ENCODE measurements around the gene SSBP3.
A peak's percentile ranks its signal among the peaks of the same experiment; 100 is the strongest.

SSBP3 gene

GRCh38 chr1:54314696-54315095, 91.5 kb downstream of the SSBP3 start:
- TF ChIP-seq FOXP2 (optimal IDR thresholded peaks at IDR 0.05; ENCODE audit: borderline replicate concordance, extremely low read depth, extremely low read length, insufficient read depth) = no peak
- no peak for TF ChIP-seq TAF1 (IDR thresholded peaks at IDR 0.05; ENCODE audit: borderline replicate concordance, insufficient read depth, low read length)
- TF ChIP-seq, protein P1, sequence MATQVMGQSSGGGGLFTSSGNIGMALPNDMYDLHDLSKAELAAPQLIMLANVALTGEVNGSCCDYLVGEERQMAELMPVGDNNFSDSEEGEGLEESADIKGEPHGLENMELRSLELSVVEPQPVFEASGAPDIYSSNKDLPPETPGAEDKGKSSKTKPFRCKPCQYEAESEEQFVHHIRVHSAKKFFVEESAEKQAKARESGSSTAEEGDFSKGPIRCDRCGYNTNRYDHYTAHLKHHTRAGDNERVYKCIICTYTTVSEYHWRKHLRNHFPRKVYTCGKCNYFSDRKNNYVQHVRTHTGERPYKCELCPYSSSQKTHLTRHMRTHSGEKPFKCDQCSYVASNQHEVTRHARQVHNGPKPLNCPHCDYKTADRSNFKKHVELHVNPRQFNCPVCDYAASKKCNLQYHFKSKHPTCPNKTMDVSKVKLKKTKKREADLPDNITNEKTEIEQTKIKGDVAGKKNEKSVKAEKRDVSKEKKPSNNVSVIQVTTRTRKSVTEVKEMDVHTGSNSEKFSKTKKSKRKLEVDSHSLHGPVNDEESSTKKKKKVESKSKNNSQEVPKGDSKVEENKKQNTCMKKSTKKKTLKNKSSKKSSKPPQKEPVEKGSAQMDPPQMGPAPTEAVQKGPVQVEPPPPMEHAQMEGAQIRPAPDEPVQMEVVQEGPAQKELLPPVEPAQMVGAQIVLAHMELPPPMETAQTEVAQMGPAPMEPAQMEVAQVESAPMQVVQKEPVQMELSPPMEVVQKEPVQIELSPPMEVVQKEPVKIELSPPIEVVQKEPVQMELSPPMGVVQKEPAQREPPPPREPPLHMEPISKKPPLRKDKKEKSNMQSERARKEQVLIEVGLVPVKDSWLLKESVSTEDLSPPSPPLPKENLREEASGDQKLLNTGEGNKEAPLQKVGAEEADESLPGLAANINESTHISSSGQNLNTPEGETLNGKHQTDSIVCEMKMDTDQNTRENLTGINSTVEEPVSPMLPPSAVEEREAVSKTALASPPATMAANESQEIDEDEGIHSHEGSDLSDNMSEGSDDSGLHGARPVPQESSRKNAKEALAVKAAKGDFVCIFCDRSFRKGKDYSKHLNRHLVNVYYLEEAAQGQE (IDR thresholded peaks at IDR 0.05; ENCODE audit: insufficient read depth in 1 of 2, low read depth in 2 of 2, low read length in 2 of 2) = no peak
- TF ChIP-seq POLR2AphosphoS5 (IDR thresholded peaks at IDR 0.05; ENCODE audit: low read depth, low read length) = no peak
- no peak for TF ChIP-seq SIN3A (IDR thresholded peaks at IDR 0.05; ENCODE audit: borderline replicate concordance, insufficient read depth, low read length)

- TF ChIP-seq POLR2AphosphoS5 (IDR thresholded peaks at IDR 0.05; ENCODE audit: low read depth, low read length) (no peak), FOXP2 (optimal IDR thresholded peaks at IDR 0.05; ENCODE audit: borderline replicate concordance, extremely low read depth, extremely low read length, insufficient read depth) (no peak), TAF1 (IDR thresholded peaks at IDR 0.05; ENCODE audit: borderline replicate concordance, insufficient read depth, low read length) (no peak), SIN3A (IDR thresholded peaks at IDR 0.05; ENCODE audit: borderline replicate concordance, insufficient read depth, low read length) (peak; percentile 89; the same call in 1 of the 2 replicates)
- TF ChIP-seq, protein P1 (IDR thresholded peaks at IDR 0.05; ENCODE audit: insufficient read depth in 1 of 2, low read depth in 2 of 2, low read length in 2 of 2) = no peak
These were observed 93.3 kb downstream of the SSBP3 start for GRCh38 chr1:54312796-54313316.

DNA sequence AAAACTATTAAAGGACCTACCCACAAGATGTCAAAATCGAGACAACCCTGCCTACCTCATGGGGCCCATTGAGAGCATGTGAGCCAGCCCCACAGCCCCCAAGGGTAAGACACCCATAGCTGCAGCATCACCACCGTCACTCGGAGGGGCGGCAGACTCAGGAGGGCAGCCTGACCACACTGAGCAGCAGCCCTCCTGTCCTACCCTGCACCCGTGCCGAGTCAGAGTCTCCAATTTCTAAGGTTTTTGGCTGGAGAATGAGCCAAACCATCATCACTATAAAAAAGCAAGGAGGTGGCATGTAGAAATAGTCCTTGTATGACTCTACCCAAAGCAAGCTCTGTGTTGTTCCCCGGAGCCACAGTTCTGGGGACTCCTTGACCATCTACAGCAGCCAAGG, 94.7 kb downstream of the SSBP3 start:
- TF ChIP-seq, protein P1 (IDR thresholded peaks at IDR 0.05; ENCODE audit: insufficient read depth in 1 of 2, low read depth in 2 of 2, low read length in 2 of 2) = no peak
- TF ChIP-seq FOXP2 (optimal IDR thresholded peaks at IDR 0.05; ENCODE audit: borderline replicate concordance, extremely low read depth, extremely low read length, insufficient read depth) = no peak
- no peak for TF ChIP-seq TAF1 (IDR thresholded peaks at IDR 0.05; ENCODE audit: borderline replicate concordance, insufficient read depth, low read length)
- TF ChIP-seq POLR2AphosphoS5 (IDR thresholded peaks at IDR 0.05; ENCODE audit: low read depth, low read length) = no peak
- TF ChIP-seq SIN3A (IDR thresholded peaks at IDR 0.05; ENCODE audit: borderline replicate concordance, insufficient read depth, low read length) = no peak

DNA sequence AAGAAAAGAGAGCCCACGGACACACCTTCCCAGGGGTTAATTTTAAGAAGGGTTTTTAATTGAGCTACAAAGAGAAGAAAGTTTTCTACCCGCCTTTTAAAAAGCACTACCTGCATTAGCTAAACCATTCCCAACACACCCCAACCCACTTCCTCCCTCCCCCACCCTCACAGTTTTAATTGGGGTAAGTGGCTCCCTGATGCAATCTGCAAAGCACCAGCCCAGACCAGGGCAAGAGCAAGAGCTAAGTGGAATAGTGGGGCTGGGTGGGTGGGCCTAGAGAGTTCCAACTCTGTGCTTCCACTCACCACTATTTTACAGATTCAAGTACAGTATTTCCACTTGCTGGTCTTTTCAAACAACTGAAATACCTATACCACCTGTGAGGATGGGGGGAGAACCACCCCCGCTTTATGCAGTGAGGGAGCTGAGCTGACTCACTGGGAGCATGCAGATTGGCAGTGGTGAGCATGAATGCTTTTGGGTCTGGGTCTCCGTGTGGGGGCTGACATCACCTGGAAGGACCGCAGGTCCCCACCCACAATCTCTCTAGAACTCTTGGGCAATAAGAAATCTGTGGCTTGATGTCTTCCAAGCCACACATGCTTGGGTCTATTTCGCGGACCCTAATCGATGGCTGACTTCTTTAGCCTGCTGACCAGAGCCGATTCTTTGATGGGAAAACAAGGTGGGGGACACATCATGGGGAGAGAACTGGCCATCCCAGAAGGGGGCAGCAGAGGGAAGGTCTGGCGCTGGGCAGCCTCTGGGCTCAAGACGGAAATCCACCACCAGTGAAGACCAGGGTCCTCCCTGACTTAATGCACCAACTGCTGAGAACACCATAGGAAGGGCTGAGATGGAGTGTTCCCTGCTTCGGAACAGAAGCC, 95.5 kb downstream of the SSBP3 start:
- TF ChIP-seq SIN3A (IDR thresholded peaks at IDR 0.05; ENCODE audit: borderline replicate concordance, insufficient read depth, low read length) (no peak), FOXP2 (optimal IDR thresholded peaks at IDR 0.05; ENCODE audit: borderline replicate concordance, extremely low read depth, extremely low read length, insufficient read depth) (no peak), POLR2AphosphoS5 (IDR thresholded peaks at IDR 0.05; ENCODE audit: low read depth, low read length) (no peak), TAF1 (IDR thresholded peaks at IDR 0.05; ENCODE audit: borderline replicate concordance, insufficient read depth, low read length) (no peak)

DNA sequence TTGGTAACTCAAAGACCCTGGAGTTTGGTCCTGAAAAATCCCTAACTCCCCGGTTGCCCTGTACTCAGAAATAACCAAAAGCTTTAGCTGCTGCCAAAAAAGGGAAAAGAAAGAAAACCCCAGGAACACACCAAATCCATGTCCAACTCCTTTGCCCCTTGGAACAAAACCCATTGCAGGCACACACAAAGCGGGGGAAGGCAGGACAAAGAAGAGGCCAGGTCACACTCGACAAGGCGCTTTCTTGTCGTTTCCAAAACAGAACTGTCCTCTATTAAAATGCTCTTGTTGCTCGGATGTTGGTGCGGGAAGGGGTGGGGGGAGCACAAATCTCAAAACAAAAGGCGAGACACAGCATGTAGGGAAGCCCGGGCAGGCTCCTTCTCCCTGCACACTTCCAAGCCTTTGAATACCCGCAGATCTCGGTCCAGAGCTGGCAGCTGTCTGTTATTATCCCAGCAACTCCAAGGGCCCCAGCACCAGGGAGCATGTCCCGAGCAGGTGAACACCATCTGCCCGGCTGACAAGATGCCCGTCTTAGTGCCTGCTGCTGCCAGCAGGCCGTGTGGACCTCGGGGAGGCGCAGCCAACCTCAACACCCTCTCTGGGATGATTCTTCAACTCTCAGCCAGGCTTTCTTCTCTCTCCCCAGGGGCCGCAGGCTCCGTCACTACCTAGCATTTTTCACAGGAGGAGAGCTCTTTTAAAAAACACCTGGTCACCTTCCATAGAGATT, 96.4 kb downstream of the SSBP3 start:
- TF ChIP-seq POLR2AphosphoS5 (IDR thresholded peaks at IDR 0.05; ENCODE audit: low read depth, low read length) (no peak), SIN3A (IDR thresholded peaks at IDR 0.05; ENCODE audit: borderline replicate concordance, insufficient read depth, low read length) (no peak), FOXP2 (optimal IDR thresholded peaks at IDR 0.05; ENCODE audit: borderline replicate concordance, extremely low read depth, extremely low read length, insufficient read depth) (no peak), TAF1 (IDR thresholded peaks at IDR 0.05; ENCODE audit: borderline replicate concordance, insufficient read depth, low read length) (no peak)
- TF ChIP-seq, protein P1 (IDR thresholded peaks at IDR 0.05; ENCODE audit: insufficient read depth in 1 of 2, low read depth in 2 of 2, low read length in 2 of 2) = no peak

Data from PFSK-1 (cell line).